ENCODE measurements around the gene LEMD3.

The LEMD3 gene

DNA sequence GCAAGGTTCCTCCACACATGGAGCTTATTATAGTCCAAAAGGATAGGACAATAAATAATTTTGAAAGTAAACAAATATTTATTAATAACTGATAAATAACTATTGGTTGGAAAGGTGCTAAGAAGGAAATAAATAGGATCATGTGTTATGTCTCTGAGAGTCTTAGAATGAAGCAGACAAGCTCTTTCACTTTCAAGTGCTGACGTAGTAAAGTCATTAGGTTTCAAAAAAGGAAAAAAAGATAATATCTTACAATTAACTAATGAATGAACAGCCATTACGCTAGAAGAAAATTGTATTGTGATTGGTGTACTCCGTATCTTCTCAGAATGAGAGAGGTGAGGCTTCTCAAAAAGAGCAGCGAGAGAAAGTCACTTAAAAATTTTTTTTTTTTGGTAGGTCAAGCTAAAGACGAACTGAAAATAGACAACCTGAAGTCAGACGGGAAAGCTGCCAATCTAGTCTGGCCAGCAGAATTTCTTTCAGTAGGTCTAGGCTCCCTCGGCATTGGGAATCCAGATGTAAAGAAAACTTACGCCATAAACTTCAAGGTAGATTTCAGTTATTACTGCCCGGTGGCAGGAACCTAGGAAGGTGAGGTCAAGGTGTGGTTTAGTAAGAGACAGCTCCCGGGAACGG is 583 bp upstream of the LEMD3 start:
- TF ChIP-seq, protein P1, sequence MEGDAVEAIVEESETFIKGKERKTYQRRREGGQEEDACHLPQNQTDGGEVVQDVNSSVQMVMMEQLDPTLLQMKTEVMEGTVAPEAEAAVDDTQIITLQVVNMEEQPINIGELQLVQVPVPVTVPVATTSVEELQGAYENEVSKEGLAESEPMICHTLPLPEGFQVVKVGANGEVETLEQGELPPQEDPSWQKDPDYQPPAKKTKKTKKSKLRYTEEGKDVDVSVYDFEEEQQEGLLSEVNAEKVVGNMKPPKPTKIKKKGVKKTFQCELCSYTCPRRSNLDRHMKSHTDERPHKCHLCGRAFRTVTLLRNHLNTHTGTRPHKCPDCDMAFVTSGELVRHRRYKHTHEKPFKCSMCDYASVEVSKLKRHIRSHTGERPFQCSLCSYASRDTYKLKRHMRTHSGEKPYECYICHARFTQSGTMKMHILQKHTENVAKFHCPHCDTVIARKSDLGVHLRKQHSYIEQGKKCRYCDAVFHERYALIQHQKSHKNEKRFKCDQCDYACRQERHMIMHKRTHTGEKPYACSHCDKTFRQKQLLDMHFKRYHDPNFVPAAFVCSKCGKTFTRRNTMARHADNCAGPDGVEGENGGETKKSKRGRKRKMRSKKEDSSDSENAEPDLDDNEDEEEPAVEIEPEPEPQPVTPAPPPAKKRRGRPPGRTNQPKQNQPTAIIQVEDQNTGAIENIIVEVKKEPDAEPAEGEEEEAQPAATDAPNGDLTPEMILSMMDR (IDR thresholded peaks at IDR 0.05; ENCODE audit: control insufficient read depth, insufficient read depth, low read depth, low read length, missing control alignments), result no peak
- peak overlapping the region; percentile 86 for H3K4me3 ChIP-seq (ENCODE audit: control insufficient read depth, low read depth, low read length)
- DNase-seq (ENCODE audit: low read depth), result no peak

- no peak for DNase-seq (ENCODE audit: low read depth)
- H3K4me3 ChIP-seq (ENCODE audit: control insufficient read depth, low read depth, low read length), result peak overlapping the region; percentile 86
- TF ChIP-seq, protein P1 (IDR thresholded peaks at IDR 0.05; ENCODE audit: control insufficient read depth, insufficient read depth, low read depth, low read length, missing control alignments), result no peak
These were observed 962 bp downstream of the LEMD3 start for GRCh38 chr12:65170209-65170881.

DNA sequence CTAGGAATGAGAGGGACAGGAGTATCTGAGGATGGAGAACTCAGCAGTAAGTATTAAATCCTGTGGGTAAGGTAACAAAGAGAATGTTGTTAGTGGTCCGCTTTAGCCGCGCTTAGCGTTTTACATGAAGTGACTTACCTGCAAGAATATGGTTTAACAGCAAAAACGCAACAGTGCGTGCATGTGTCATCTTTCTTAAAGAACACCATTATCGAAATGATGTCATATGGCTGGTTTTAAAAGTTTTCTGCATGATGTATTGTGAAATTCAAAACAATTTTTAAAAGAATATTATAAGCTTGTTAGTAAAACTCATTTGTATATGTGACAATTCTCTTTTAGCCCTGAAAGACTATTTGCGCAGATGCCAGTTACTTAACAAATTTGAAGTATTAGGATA is 1.7 kb downstream of the LEMD3 start:
- TF ChIP-seq, protein P1 (IDR thresholded peaks at IDR 0.05; ENCODE audit: control insufficient read depth, insufficient read depth, low read depth, low read length, missing control alignments), result no peak
- no peak for DNase-seq (ENCODE audit: low read depth)
- H3K4me3 ChIP-seq (ENCODE audit: control insufficient read depth, low read depth, low read length), result peak overlapping the region; percentile 86

DNA sequence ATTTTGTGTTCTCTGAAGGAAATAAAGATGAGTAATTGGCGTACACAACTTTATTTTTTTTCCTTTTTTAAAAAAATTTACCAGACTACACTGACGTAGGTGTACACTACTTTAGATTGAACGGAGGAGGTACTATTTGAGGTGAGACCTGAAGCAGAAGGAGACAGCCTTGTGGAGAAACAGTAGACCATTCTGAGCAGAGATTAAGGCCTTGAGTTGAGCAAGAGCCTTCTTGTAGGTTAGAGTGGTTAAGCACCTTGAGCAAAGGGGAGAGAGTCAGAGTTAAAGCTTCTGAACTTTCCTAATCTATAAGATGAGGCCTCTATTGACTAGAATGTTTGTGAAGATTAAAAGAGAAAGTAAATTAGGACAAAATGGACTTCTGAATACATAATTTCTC is 2.5 kb downstream of the LEMD3 start:
- H3K4me3 ChIP-seq (ENCODE audit: control insufficient read depth, low read depth, low read length), result peak overlapping the region; percentile 23
- no peak for DNase-seq (ENCODE audit: low read depth)
- TF ChIP-seq, protein P1 (IDR thresholded peaks at IDR 0.05; ENCODE audit: control insufficient read depth, insufficient read depth, low read depth, low read length, missing control alignments), result no peak

DNA sequence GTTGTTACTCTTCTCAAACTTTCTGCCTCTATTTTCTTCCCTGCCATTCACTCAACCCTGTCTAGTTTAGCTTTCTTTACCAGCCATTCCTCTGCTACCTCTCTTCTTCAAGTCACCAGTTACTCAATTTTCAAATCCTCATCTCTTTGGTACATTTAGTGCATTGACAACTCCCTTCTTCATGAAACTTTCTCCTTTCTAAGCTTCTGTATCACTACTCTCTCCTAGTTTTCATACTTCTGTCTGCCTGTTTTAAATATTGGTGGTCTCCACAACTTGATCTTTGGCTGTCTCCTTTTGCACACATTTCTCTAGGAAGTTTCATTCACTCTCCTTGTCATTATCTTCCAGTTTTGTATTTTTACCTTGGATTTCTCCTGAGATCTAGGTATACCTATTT is 6.0 kb downstream of the LEMD3 start:
- H3K4me3 ChIP-seq (ENCODE audit: control insufficient read depth, low read depth, low read length), result no peak overlapping the region
- TF ChIP-seq, protein P1 (IDR thresholded peaks at IDR 0.05; ENCODE audit: control insufficient read depth, insufficient read depth, low read depth, low read length, missing control alignments), result no peak
- no peak for DNase-seq (ENCODE audit: low read depth)

DNA sequence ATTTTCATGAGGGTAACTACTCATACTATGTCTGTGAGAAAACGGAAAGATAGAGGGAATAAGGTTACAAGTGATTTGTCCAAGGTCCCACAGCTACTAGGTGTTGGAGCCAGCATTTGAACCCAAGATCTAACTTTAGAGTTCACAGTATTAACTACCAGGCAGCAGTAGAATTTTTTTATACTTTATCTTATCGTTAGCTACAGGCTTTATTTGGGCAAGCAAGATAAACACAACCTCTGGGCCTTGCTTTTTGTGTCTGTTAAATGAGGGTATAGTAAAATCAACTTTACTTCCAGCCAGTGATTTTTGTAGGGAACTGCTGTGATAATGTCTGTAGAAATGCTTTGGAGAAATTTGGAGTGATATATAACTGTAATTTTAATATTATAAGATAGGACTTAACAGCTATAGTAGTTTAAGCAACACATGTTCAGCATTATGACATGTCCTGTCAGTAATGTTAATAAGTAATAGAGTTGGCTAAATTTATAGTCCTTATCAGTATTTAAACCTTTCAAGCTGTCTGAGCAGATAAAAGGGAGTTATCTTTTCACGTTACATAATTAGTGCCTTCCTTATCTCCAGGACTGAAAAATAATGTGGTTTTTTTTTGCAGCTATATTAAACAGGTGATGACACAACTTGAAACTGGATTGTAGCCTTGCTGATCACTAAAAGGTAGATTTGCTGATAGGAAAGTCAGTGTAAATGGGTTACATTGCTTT is 12.8 kb downstream of the LEMD3 start:
- TF ChIP-seq, protein P1 (IDR thresholded peaks at IDR 0.05; ENCODE audit: control insufficient read depth, insufficient read depth, low read depth, low read length, missing control alignments), result no peak
- H3K4me3 ChIP-seq (ENCODE audit: control insufficient read depth, low read depth, low read length), result no peak overlapping the region

More for the DNA sequence above, 12.8 kb downstream of the LEMD3 start:
- no peak for DNase-seq (ENCODE audit: low read depth)

Measured in AG09309 (cell line).